Measurements from ENCODE around the gene RNF149.

The RNF149 gene

GRCh38 chr2:101293544-101293943 lies 15.0 kb downstream of the RNF149 start:
- TF ChIP-seq CTCF (conservative IDR thresholded peaks at IDR 0.05): no peak
- H3K27ac ChIP-seq: no peak overlapping the region

GRCh38 chr2:101291973-101292372 lies 16.5 kb downstream of the RNF149 start:
- TF ChIP-seq CTCF (conservative IDR thresholded peaks at IDR 0.05): no peak
- no peak overlapping the region for H3K27ac ChIP-seq

GRCh38 chr2:101290711-101291110 lies 17.8 kb downstream of the RNF149 start:
- TF ChIP-seq CTCF (conservative IDR thresholded peaks at IDR 0.05): no peak
- no peak overlapping the region for H3K27ac ChIP-seq

GRCh38 chr2:101287303-101287702 lies 21.2 kb downstream of the RNF149 start:
- no peak overlapping the region for H3K27ac ChIP-seq
- TF ChIP-seq CTCF (conservative IDR thresholded peaks at IDR 0.05): no peak

GRCh38 chr2:101286684-101287083 lies 21.8 kb downstream of the RNF149 start:
- no peak for TF ChIP-seq CTCF (conservative IDR thresholded peaks at IDR 0.05)

GRCh38 chr2:101282980-101283379 lies 25.5 kb downstream of the RNF149 start:
- no peak for TF ChIP-seq CTCF (conservative IDR thresholded peaks at IDR 0.05)
- H3K27ac ChIP-seq: no peak overlapping the region

More at GRCh38 chr2:101286684-101287083, 21.8 kb downstream of the RNF149 start:
- H3K27ac ChIP-seq: no peak overlapping the region

- no peak for TF ChIP-seq CTCF (conservative IDR thresholded peaks at IDR 0.05)
- no peak overlapping the region for H3K27ac ChIP-seq
These were observed 27.0 kb downstream of the RNF149 start for GRCh38 chr2:101281482-101281881.

GRCh38 chr2:101278925-101279324 lies 29.6 kb downstream of the RNF149 start:
- no peak for TF ChIP-seq CTCF (conservative IDR thresholded peaks at IDR 0.05)
- no peak overlapping the region for H3K27ac ChIP-seq
